Measurements from ENCODE around the gene VPS37C. TPM values are rescaled to one million over a fixed set of nuclear protein-coding genes. Genes with fewer than 3 reads are reported as not detected.

VPS37C gene
- total and polyA plus RNA-seq, 10 donors: 6.1 to 32.3 (median 20.5) TPM

DNA sequence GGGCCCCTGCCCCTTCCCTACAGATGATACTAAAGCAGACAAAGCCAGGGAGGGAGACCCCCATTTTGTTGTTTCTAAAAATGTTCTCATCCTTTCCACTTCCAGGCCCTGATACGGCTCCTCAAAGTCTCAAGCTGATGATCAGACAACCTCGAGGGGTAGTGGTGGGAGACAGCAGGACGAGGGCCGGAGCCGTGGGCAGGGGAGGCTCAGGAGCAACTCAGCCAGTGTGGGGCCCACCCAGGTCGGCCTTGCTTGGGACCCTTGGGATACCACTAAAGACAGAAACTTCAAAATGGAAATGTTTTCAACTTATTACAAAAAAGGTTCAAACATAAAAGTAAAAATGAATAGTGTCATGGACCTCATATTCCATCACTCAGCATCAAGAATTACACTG lies 15.2 kb upstream of the VPS37C start:
- WGBS, 5 donors: 69 to 83% (median 76%) methylated on average over 6 of the region's 6 CpGs
- TF ChIP-seq POLR2A (IDR thresholded peaks at IDR 0.05) (no peak), POLR2AphosphoS5 (IDR thresholded peaks at IDR 0.05) (no peak)
- TF ChIP-seq, protein P1, sequence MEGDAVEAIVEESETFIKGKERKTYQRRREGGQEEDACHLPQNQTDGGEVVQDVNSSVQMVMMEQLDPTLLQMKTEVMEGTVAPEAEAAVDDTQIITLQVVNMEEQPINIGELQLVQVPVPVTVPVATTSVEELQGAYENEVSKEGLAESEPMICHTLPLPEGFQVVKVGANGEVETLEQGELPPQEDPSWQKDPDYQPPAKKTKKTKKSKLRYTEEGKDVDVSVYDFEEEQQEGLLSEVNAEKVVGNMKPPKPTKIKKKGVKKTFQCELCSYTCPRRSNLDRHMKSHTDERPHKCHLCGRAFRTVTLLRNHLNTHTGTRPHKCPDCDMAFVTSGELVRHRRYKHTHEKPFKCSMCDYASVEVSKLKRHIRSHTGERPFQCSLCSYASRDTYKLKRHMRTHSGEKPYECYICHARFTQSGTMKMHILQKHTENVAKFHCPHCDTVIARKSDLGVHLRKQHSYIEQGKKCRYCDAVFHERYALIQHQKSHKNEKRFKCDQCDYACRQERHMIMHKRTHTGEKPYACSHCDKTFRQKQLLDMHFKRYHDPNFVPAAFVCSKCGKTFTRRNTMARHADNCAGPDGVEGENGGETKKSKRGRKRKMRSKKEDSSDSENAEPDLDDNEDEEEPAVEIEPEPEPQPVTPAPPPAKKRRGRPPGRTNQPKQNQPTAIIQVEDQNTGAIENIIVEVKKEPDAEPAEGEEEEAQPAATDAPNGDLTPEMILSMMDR (IDR thresholded peaks at IDR 0.05 in 8 of 11, conservative IDR thresholded peaks at IDR 0.05 in 3 of 11): no peak
- Histone ChIP-seq H3K9me3 (peaks cover 0 to 6% (median 2%) of the 10 kb centered on the region in 8 donors), H3K27ac (no peak overlapping the region), H3K27me3 (replicated peaks in 1 of 7) (no peaks in the 10 kb centered on the region), H3K4me1 (peaks cover 0 to 14% (median 11%) of the 10 kb centered on the region in 6 donors), H3K36me3 (no peaks in the 10 kb centered on the region), H3K4me3 (no peak overlapping the region)
- intact Hi-C loops (cut with DNase I; ENCODE audit: low total_unique reads): no loop called here
- DNase-seq: no peak

DNA sequence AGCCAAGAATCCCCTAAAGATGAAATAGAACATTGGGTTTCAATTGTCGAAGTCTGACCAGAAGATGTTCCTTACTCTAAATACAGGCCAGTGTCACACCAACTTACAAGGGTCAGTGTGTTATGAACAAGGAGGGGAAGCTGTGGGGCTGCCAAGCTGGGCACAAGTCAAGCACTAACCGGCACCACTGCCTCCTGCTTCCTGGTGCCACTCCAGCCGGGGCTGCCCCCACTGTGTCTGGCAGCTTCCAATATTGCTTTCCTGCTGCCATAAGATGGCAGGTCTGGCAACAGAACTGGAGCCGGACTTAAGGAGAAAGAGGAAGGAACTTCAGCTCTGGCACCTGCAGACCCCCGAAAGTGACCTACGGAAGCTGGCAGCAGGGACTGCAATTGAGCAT lies 13.7 kb upstream of the VPS37C start:
- Histone ChIP-seq H3K27ac (no peak overlapping the region), H3K4me1 (peaks cover 0 to 17% (median 11%) of the 10 kb centered on the region in 6 donors), H3K36me3 (no peaks in the 10 kb centered on the region), H3K27me3 (replicated peaks in 1 of 7) (no peaks in the 10 kb centered on the region), H3K9me3 (peaks cover 0 to 6% (median 2%) of the 10 kb centered on the region in 8 donors), H3K4me3 (no peak overlapping the region)
- no peak for DNase-seq
- WGBS, 5 donors: 46 to 70% (median 54%) methylated on average over 6 of the region's 6 CpGs
- intact Hi-C loops (cut with DNase I; ENCODE audit: low total_unique reads): no loop called here
- TF ChIP-seq POLR2A (IDR thresholded peaks at IDR 0.05) (no peak), POLR2AphosphoS5 (IDR thresholded peaks at IDR 0.05) (no peak)
- TF ChIP-seq, protein P1 (IDR thresholded peaks at IDR 0.05 in 8 of 11, conservative IDR thresholded peaks at IDR 0.05 in 3 of 11): no peak

DNA sequence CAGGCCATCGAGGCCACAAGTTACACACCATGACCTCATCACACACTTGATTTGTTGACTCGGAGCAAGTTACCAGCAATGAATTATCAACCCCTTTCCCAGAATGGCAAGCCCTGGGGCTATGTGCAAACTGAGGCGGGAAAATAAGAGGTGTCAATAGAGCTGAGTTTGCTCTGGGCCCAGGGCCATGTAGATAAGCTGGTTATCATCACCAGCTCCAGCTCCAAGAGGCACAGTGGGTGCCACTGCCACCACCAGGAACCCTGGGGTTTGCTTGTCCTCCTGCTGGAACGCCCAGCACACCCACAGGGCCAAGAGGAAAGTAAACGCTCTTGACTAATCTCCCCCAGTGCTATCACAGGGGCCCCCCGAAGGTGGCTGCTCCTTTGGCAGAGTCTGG lies 13.0 kb upstream of the VPS37C start:
- WGBS, 5 donors: 81 to 90% (median 84%) methylated on average over 5 to 6 of the region's 6 CpGs
- DNase-seq: no peak

DNA sequence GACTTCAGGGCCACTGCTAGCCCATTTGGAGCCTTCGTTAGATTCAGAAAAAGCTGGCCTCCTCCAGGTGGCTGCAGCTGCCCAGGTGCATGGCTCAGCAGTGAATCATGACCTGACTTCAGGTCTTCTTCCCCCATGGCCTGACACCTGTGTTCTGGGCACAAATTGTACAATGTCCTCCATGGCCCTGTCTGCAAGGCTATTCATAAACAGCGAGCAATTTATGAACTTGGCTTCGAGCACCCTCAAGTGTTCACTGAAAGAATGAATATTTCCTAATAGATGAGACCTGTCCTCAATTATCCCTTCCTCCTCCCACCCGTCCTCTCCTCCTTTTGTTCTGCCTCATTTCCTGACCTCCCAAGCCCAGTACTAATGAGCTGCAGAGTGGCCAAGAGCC lies 12.2 kb upstream of the VPS37C start:
- Histone ChIP-seq H3K4me3 (no peak overlapping the region), H3K4me1 (peaks cover 0 to 23% (median 14%) of the 10 kb centered on the region in 6 donors), H3K36me3 (no peaks in the 10 kb centered on the region), H3K27me3 (replicated peaks in 1 of 7) (no peaks in the 10 kb centered on the region), H3K27ac (no peak overlapping the region), H3K9me3 (peaks cover 0 to 6% (median 2%) of the 10 kb centered on the region in 8 donors)
- DNase-seq: no peak
- 65 to 90% (median 78%) methylated on average over 4 of the region's 4 CpGs for WGBS, 5 donors
- intact Hi-C loops (cut with DNase I; ENCODE audit: low total_unique reads): no loop called here
- TF ChIP-seq, protein P1 (IDR thresholded peaks at IDR 0.05 in 8 of 11, conservative IDR thresholded peaks at IDR 0.05 in 3 of 11): no peak
- TF ChIP-seq POLR2AphosphoS5 (IDR thresholded peaks at IDR 0.05): no peak

More for the DNA sequence above, 13.0 kb upstream of the VPS37C start:
- H3K27me3 ChIP-seq (replicated peaks in 1 of 7): no peaks in the 10 kb centered on the region
- intact Hi-C loops (cut with DNase I; ENCODE audit: low total_unique reads): no loop called here
- no peak overlapping the region for H3K27ac ChIP-seq
- no peaks in the 10 kb centered on the region for H3K36me3 ChIP-seq
- peaks cover 0 to 17% (median 11%) of the 10 kb centered on the region in 6 donors for H3K4me1 ChIP-seq
- TF ChIP-seq, protein P1 (IDR thresholded peaks at IDR 0.05 in 8 of 11, conservative IDR thresholded peaks at IDR 0.05 in 3 of 11): no peak
- TF ChIP-seq POLR2AphosphoS5 (IDR thresholded peaks at IDR 0.05): no peak
- H3K9me3 ChIP-seq: peaks cover 0 to 6% (median 2%) of the 10 kb centered on the region in 8 donors
- H3K4me3 ChIP-seq: no peak overlapping the region
